Thoracic aorta (tissue), 2 donors: ENCODE results near the gene GRB10. TPM values are rescaled to one million over a fixed set of nuclear protein-coding genes. Genes with fewer than 3 reads are reported as not detected.

ENCODE experiments used
- ATAC-seq: fragments of 150-250 bp; one replicate; pipeline ENCODE4 v1.8.0; 2017; ENCODE audit warnings: low read depth; ENCODE audit not compliant: insufficient number of reproducible peaks, low FRiP score
- DNase-seq: peaks from one replicate; pipeline ENCODE4 v3.0.0-alpha.2; 2020; ENCODE audit warnings: low spot score
- H3K27ac ChIP-seq, 2 donors: fragments of 200-600 bp; sonication (generic); 1 replicate in 1 of 2; 2 replicates in 1 of 2; pipeline ENCODE4 v1.5.1; 2016; ENCODE audit warnings: mild to moderate bottlenecking in 2 of 2, moderate library complexity in 2 of 2
- H3K27me3 ChIP-seq: fragments of 200-600 bp; sonication (generic); replicated peaks from 2 replicates; pipeline ENCODE4 v1.6.0; 2016; ENCODE audit warnings: mild to moderate bottlenecking; ENCODE audit not compliant: insufficient read depth
- H3K36me3 ChIP-seq: fragments of 200-600 bp; sonication (generic); one replicate; pipeline ENCODE4 v1.5.1; 2016
- H3K4me1 ChIP-seq, 2 donors: fragments of 200-600 bp; sonication (generic); 1 replicate in 1 of 2; 2 replicates in 1 of 2; pipeline versions ENCODE4 v1.5.1 to v1.6.0; 2016; ENCODE audit warnings: low read depth in 2 of 2, mild to moderate bottlenecking in 1 of 2; ENCODE audit not compliant: control insufficient read depth in 1 of 2
- H3K4me3 ChIP-seq: fragments of 200-600 bp; sonication (generic); 2 replicates; pipeline ENCODE4 v1.5.1; 2016; ENCODE audit warnings: mild to moderate bottlenecking
- H3K9me3 ChIP-seq: fragments of 200-600 bp; sonication (generic); 2 replicates; pipeline ENCODE4 v1.5.1; 2016
- CTCF ChIP-seq: fragments of 200-600 bp; sonication (generic); IDR thresholded peaks from one replicate; pipeline ENCODE4 v1.5.1; 2019; ENCODE audit warnings: antibody characterized with exemption
- total RNA-seq, 2 donors: library from RNA; depleted of rRNA; stranded (reverse); fragments of >200 nt; gene quantifications; one replicate each; pipeline versions ENCODE4 v1.1.0 to v1.2.3, GENCODE V29; 2016

GRB10 gene
- total RNA-seq, 2 donors from 2014 or later: 59.2 to 104 TPM

- ATAC-seq (no peak), DNase-seq (no peak)
- no peak for TF ChIP-seq CTCF
- Histone ChIP-seq H3K9me3 (no peaks in the 10 kb centered on the region), H3K27ac (no peak overlapping the region), H3K36me3 (no peaks in the 10 kb centered on the region), H3K4me3 (no peak overlapping the region), H3K4me1 (no peaks in the 10 kb centered on the region), H3K27me3 (no peaks in the 10 kb centered on the region)
These were observed 21.0 kb upstream of the GRB10 start for GRCh38 chr7:50803359-50804337.

- ATAC-seq: no peak
- no peaks in the 10 kb centered on the region for H3K36me3 ChIP-seq
These were observed 19.2 kb upstream of the GRB10 start for GRCh38 chr7:50801907-50802306.

GRCh38 chr7:50799873-50800272, 17.2 kb upstream of the GRB10 start:
- Histone ChIP-seq H3K9me3 (no peaks in the 10 kb centered on the region), H3K4me1 (no peaks in the 10 kb centered on the region), H3K4me3 (no peak overlapping the region), H3K27ac (no peak overlapping the region), H3K27me3 (no peaks in the 10 kb centered on the region), H3K36me3 (no peaks in the 10 kb centered on the region)
- ATAC-seq: no peak
- DNase-seq: no peak
- no peak for TF ChIP-seq CTCF

More at GRCh38 chr7:50801907-50802306, 19.2 kb upstream of the GRB10 start:
- H3K4me3 ChIP-seq: no peak overlapping the region
- no peaks in the 10 kb centered on the region for H3K4me1 ChIP-seq
- no peaks in the 10 kb centered on the region for H3K9me3 ChIP-seq
- DNase-seq: no peak
- H3K27me3 ChIP-seq: no peaks in the 10 kb centered on the region
- no peak overlapping the region for H3K27ac ChIP-seq
- TF ChIP-seq CTCF: no peak

- no peaks in the 10 kb centered on the region for H3K27me3 ChIP-seq
- ATAC-seq (no peak), DNase-seq (no peak)
- no peaks in the 10 kb centered on the region for H3K4me1 ChIP-seq
- H3K27ac ChIP-seq: no peak overlapping the region
- H3K36me3 ChIP-seq: no peaks in the 10 kb centered on the region
- no peak overlapping the region for H3K4me3 ChIP-seq
- no peak for TF ChIP-seq CTCF
- H3K9me3 ChIP-seq: no peaks in the 10 kb centered on the region
These were observed 15.4 kb upstream of the GRB10 start for GRCh38 chr7:50798126-50798525.

GRCh38 chr7:50795831-50796230, 13.1 kb upstream of the GRB10 start:
- Histone ChIP-seq H3K4me1 (peaks cover 8 to 12% of the 10 kb centered on the region in 2 donors), H3K36me3 (no peaks in the 10 kb centered on the region), H3K27me3 (no peaks in the 10 kb centered on the region), H3K9me3 (no peaks in the 10 kb centered on the region), H3K27ac (no peak overlapping the region), H3K4me3 (no peak overlapping the region)
- no peak for ATAC-seq
- no peak for DNase-seq
- no peak for TF ChIP-seq CTCF
